Thyroid gland (tissue), 4 donors: Measurements from ENCODE around the gene UCK1. TPM values are rescaled to one million over a fixed set of nuclear protein-coding genes. Genes with fewer than 3 reads are reported as not detected.

Experiments
- DNase-seq, 2 donors: peaks; one replicate each; pipeline ENCODE4 v3.0.0-alpha.2; 2019
- H3K27ac ChIP-seq, 3 donors: fragments of 200-600 bp; sonication (generic); 1 replicate in 2 of 3; 2 replicates in 1 of 3; pipeline ENCODE4 v1.5.1; 2016 to 2019; ENCODE audit warnings: mild to moderate bottlenecking in 1 of 3, moderate library complexity in 1 of 3
- H3K27me3 ChIP-seq: fragments of 200-600 bp; sonication (generic); one replicate; pipeline ENCODE4 v1.5.1; 2019
- H3K36me3 ChIP-seq, 2 donors: fragments of 200-600 bp; sonication (generic); one replicate each; pipeline ENCODE4 v1.5.1; 2016 to 2019
- H3K4me1 ChIP-seq, 2 donors: fragments of 200-600 bp; sonication (generic); one replicate each; pipeline ENCODE4 v1.5.1; 2017 to 2019
- H3K4me3 ChIP-seq, 3 donors: fragments of 200-600 bp; sonication (generic); replicated peaks in 1 of 3; 1 replicate in 2 of 3; 2 replicates in 1 of 3; pipeline ENCODE4 v1.5.1; 2016; ENCODE audit warnings: mild to moderate bottlenecking in 1 of 3
- H3K9me3 ChIP-seq: fragments of 200-600 bp; sonication (generic); one replicate; pipeline ENCODE4 v1.5.1; 2017
- POLR2A ChIP-seq, 2 donors: fragments of 450-650 bp; IDR thresholded peaks; one replicate each; pipeline ENCODE4 v1.6.1; 2017; ENCODE audit warnings: antibody characterized with exemption in 2 of 2, mild to moderate bottlenecking in 2 of 2, moderate library complexity in 1 of 2
- WGBS, 2 donors: methylation state at CpG; one replicate each; pipeline ENCODE4 v1.1.5; 2017; 5-methylcytosine and 5-hydroxymethylcytosine counted together
- intact Hi-C: fragments of 100-400 bp; cut with DNase I; formaldehyde crosslinking; loops from one replicate; pipeline ENCODE4 v1.15.1; 2023
- total RNA-seq, 4 donors: library from RNA; depleted of rRNA; stranded (reverse); fragments of >200 nt; gene quantifications; one replicate each; pipeline ENCODE4 v1.2.3, GENCODE V29; 2016
- TF ChIP-seq, protein P1 (sequence below), 6 experiments: fragments of 200-600 bp in 3 of 6; fragments of 450-650 bp in 3 of 6; sonication (generic) in 3 of 6; IDR thresholded peaks; one replicate each; pipeline ENCODE4 v1.5.1; 2016 to 2019; ENCODE audit warnings: antibody characterized with exemption in 6 of 6, mild to moderate bottlenecking in 2 of 6, inconsistent platforms in 1 of 6, moderate library complexity in 1 of 6

UCK1 gene
- total RNA-seq, 4 donors from 2014 or later = 39.3 to 57.0 (median 49.3) TPM

DNA sequence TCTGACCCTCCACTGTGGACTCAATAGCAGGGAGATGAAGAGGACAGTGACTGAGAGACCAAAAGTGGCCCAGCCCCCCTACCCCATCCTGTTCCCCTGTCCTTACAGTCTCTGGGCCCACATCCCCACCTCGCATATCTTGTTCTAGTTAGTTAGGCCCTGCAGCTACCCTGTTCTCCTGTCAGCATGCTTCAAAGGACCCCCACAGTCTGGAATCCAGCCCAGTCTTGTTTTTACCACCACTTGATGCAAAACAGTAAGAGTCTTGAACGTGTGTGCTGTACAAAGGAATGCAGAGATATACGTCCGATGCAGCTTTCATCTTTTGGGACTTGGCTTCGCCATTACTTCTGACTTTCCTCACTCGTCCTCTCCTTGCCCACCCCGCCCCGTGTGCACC is 40.5 kb downstream of the UCK1 start:
- H3K36me3 ChIP-seq = peaks cover 96 to 97% of the 10 kb centered on the region in 2 donors
- H3K4me3 ChIP-seq = no peak overlapping the region
- intact Hi-C loops = no loop called here
- TF ChIP-seq, protein P1, sequence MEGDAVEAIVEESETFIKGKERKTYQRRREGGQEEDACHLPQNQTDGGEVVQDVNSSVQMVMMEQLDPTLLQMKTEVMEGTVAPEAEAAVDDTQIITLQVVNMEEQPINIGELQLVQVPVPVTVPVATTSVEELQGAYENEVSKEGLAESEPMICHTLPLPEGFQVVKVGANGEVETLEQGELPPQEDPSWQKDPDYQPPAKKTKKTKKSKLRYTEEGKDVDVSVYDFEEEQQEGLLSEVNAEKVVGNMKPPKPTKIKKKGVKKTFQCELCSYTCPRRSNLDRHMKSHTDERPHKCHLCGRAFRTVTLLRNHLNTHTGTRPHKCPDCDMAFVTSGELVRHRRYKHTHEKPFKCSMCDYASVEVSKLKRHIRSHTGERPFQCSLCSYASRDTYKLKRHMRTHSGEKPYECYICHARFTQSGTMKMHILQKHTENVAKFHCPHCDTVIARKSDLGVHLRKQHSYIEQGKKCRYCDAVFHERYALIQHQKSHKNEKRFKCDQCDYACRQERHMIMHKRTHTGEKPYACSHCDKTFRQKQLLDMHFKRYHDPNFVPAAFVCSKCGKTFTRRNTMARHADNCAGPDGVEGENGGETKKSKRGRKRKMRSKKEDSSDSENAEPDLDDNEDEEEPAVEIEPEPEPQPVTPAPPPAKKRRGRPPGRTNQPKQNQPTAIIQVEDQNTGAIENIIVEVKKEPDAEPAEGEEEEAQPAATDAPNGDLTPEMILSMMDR (IDR thresholded peaks at IDR 0.05) = no peak
- TF ChIP-seq POLR2A (IDR thresholded peaks at IDR 0.05) = no peak
- no peaks in the 10 kb centered on the region for H3K4me1 ChIP-seq
- H3K27me3 ChIP-seq = no peaks in the 10 kb centered on the region
- no peak for DNase-seq
- H3K9me3 ChIP-seq = no peaks in the 10 kb centered on the region
- no peak overlapping the region for H3K27ac ChIP-seq
- 63% methylated on average over 8 of the region's 8 CpGs for WGBS, 2 donors

DNA sequence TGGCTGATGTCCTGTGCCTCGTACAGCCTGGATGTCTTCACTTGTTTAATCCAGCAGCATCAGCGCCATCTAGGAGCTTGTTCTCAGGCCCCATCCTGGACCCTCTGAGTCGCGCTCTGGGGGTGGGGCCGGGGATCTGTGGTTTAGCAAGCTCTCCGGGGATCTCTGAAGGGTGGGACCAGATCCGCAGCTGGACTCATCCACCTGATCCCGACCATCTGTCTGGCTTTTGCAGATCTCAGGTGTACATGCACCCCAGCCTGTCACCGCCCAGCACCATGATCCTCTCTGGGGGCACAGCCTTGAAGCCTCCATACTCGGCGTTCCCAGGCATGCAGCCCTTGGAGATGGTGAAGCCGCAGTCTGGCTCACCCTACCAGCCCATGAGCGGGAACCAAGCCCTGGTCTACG is 43.4 kb downstream of the UCK1 start:
- Histone ChIP-seq H3K27ac (no peak overlapping the region), H3K9me3 (no peaks in the 10 kb centered on the region), H3K36me3 (peaks cover 97 to 99% of the 10 kb centered on the region in 2 donors), H3K27me3 (no peaks in the 10 kb centered on the region), H3K4me1 (no peaks in the 10 kb centered on the region), H3K4me3 (no peak overlapping the region)
- intact Hi-C loops = no loop called here
- no peak for TF ChIP-seq POLR2A (IDR thresholded peaks at IDR 0.05)
- TF ChIP-seq, protein P1 (IDR thresholded peaks at IDR 0.05) = no peak
- DNase-seq = no peak
- 77 to 85% methylated on average over 6 to 12 of the region's 14 CpGs for WGBS, 2 donors

DNA sequence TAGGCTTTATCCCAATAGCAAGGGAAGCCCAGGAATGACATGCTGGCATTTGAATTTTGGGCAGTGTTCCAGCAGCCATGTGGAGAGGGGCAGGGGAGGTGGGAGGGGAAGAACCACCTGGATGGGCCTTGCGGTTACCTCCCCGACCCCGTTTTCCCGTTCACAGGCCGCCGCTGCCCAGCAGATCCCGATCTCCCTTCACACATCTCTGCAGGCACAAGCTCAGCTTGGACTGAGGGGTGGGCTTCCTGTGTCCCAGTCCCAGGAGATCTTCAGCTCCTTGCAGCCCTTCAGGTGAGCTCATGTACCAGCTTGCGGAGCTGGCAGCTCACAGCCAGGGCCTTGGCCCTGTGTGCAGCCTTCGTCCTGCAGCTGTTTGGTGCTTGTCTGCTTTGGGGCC is 44.1 kb downstream of the UCK1 start:
- no peaks in the 10 kb centered on the region for H3K9me3 ChIP-seq
- no peak for TF ChIP-seq POLR2A (IDR thresholded peaks at IDR 0.05)
- TF ChIP-seq, protein P1 (IDR thresholded peaks at IDR 0.05) = no peak
- no peak overlapping the region for H3K27ac ChIP-seq
- no peak for DNase-seq
- H3K4me3 ChIP-seq = no peak overlapping the region
- H3K36me3 ChIP-seq = peaks cover 97 to 99% of the 10 kb centered on the region in 2 donors
- H3K4me1 ChIP-seq = no peaks in the 10 kb centered on the region
- H3K27me3 ChIP-seq = no peaks in the 10 kb centered on the region
- WGBS, 2 donors = 80 to 84% methylated on average over 7 to 9 of the region's 9 CpGs
- intact Hi-C loops = no loop called here

DNA sequence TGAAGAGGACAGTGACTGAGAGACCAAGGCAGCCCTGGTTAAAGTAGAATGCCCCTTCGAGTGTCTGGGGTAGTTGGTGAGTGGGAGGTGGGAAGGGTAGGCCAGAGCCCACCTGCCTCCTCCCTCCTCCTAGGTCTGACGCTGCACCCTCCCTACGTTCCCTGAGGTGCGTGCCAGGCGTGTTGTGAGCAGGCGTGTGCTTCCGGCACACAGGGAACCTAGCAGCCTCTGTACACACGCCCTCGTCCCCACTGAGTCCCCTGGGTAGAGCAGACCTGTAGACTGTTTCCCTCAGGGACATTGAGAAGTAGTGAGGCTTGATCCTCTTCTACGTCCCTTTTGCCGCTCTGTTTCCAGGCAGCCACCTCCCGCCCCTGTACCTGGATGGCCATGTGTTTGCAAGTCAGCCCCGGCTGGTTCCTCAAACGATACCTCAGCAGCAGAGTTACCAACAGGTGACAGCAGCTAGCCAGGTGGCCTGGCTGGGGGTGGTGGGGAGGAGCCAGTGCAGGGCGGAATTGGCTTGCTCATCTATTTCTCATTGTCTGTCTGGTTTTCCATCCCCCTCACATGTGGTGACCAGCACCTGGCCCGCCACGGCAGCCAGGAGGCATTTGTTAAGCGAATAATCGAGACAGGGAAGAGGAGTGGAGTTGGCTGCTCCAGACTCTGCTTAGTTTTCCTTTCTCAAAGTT is 45.2 kb downstream of the UCK1 start:
- Histone ChIP-seq H3K4me3 (no peak overlapping the region), H3K27me3 (no peaks in the 10 kb centered on the region), H3K9me3 (no peaks in the 10 kb centered on the region), H3K27ac (no peak overlapping the region), H3K4me1 (no peaks in the 10 kb centered on the region), H3K36me3 (peaks cover 95 to 97% of the 10 kb centered on the region in 2 donors)
- intact Hi-C loops = no loop called here
- DNase-seq = no peak
- WGBS, 2 donors = 90% methylated on average over 19 of the region's 19 CpGs
- TF ChIP-seq, protein P1 (IDR thresholded peaks at IDR 0.05) = no peak
- no peak for TF ChIP-seq POLR2A (IDR thresholded peaks at IDR 0.05)

DNA sequence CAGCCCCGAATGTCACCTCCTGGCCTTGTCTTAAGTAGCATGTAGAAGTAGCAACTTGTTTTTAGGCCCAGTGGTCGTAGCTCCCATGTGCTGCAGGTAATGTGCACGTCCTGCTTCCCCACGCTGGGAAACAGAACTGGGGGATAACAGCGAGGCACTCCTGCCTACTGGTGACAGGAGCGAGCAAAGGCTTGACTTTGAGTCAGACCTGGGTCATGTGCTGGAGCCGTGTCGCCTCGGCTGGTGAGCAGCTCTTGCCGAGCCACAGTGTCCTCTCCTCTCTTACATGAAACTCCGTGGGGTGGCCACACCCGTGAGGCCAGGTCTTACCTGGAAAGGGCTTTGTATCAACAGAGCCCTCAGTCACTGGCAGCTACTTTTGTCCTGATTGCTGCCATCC is 45.9 kb downstream of the UCK1 start:
- Histone ChIP-seq H3K9me3 (no peaks in the 10 kb centered on the region), H3K4me1 (no peaks in the 10 kb centered on the region), H3K36me3 (peaks cover 93 to 95% of the 10 kb centered on the region in 2 donors), H3K27me3 (no peaks in the 10 kb centered on the region), H3K4me3 (no peak overlapping the region), H3K27ac (no peak overlapping the region)
- intact Hi-C loops = no loop called here
- no peak for DNase-seq
- TF ChIP-seq, protein P1 (IDR thresholded peaks at IDR 0.05) = no peak
- no peak for TF ChIP-seq POLR2A (IDR thresholded peaks at IDR 0.05)
- 86 to 89% methylated on average over 12 of the region's 12 CpGs for WGBS, 2 donors
